Body of pancreas (tissue), 4 donors: ENCODE measurements around the gene GABRP. TPM values are rescaled to one million over a fixed set of nuclear protein-coding genes. Genes with fewer than 3 reads are reported as not detected.

Source experiments
- ATAC-seq: fragments of 150-250 bp; one replicate; pipeline ENCODE4 v1.9.1; 2016
- DNase-seq, 4 donors: peaks; one replicate each; pipeline ENCODE4 v3.0.0-alpha.2; 2019
- H3K27ac ChIP-seq, 4 donors: fragments of 200-600 bp; sonication (generic); 1 replicate in 3 of 4; 2 replicates in 1 of 4; pipeline versions ENCODE4 v1.5.1 to v1.6.1; 2016 to 2019; ENCODE audit warnings: mild to moderate bottlenecking in 1 of 4, mixed read lengths in 1 of 4, moderate library complexity in 1 of 4
- H3K27me3 ChIP-seq, 2 donors: fragments of 200-600 bp; sonication (generic); one replicate each; pipeline ENCODE4 v1.6.0; 2016; ENCODE audit warnings: mild to moderate bottlenecking in 1 of 2
- H3K36me3 ChIP-seq, 2 donors: fragments of 200-600 bp; sonication (generic); replicated peaks in 1 of 2; 2 replicates each; pipeline ENCODE4 v1.5.1; 2016; ENCODE audit warnings: low read depth in 2 of 2; ENCODE audit not compliant: insufficient read depth in 1 of 2
- H3K4me1 ChIP-seq: fragments of 200-600 bp; sonication (generic); one replicate; pipeline ENCODE4 v1.6.0; 2016
- H3K4me3 ChIP-seq, 2 donors: fragments of 200-600 bp; sonication (generic); 1 replicate in 1 of 2; 2 replicates in 1 of 2; pipeline ENCODE4 v1.5.1; 2016 to 2019
- H3K9me3 ChIP-seq, 3 donors: fragments of 200-600 bp; sonication (generic); 1 replicate in 2 of 3; 2 replicates in 1 of 3; pipeline ENCODE4 v1.5.1; 2016
- CTCF ChIP-seq, 7 experiments: fragments of 450-650 bp in 4 of 7; fragments of 200-600 bp in 3 of 7; sonication (generic) in 3 of 7; IDR thresholded peaks; one replicate each; pipeline ENCODE4 v1.5.1; 2016 to 2019; ENCODE audit warnings: antibody characterized with exemption in 7 of 7
- POLR2A ChIP-seq, 3 donors: fragments of 450-650 bp; IDR thresholded peaks; one replicate each; pipeline ENCODE4 v1.6.1; 2016; ENCODE audit warnings: antibody characterized with exemption in 3 of 3, mild to moderate bottlenecking in 2 of 3
- WGBS, 2 donors: methylation state at CpG; one replicate each; pipeline ENCODE4 v1.1.5; 2017; 5-methylcytosine and 5-hydroxymethylcytosine counted together
- intact Hi-C: fragments of 100-400 bp; cut with DNase I; formaldehyde crosslinking; loops from one replicate; pipeline ENCODE4 v1.15.1; 2023
- total RNA-seq, 2 donors: library from RNA; depleted of rRNA; stranded (reverse); fragments of >200 nt; gene quantifications; one replicate each; pipeline ENCODE4 v1.1.0, GENCODE V29; 2016

GABRP gene
- total RNA-seq, 2 donors from 2014 or later: 8.6 TPM; not detected in 1

GRCh38 chr5:170843870-170844269, 60.3 kb downstream of the GABRP start:
- DNase-seq (no peak), ATAC-seq (no peak)
- 59 to 61% methylated on average over 2 of the region's 2 CpGs for WGBS, 2 donors
- intact Hi-C loops: no loop called here
- H3K9me3 ChIP-seq: no peaks in the 10 kb centered on the region
- no peak overlapping the region for H3K27ac ChIP-seq
- H3K27me3 ChIP-seq: no peaks in the 10 kb centered on the region
- H3K4me1 ChIP-seq: no peaks in the 10 kb centered on the region
- TF ChIP-seq POLR2A (IDR thresholded peaks at IDR 0.05) (no peak), CTCF (IDR thresholded peaks at IDR 0.05) (no peak)
- H3K36me3 ChIP-seq: no peaks in the 10 kb centered on the region
- H3K4me3 ChIP-seq: no peak overlapping the region

- H3K27me3 ChIP-seq: no peaks in the 10 kb centered on the region
- no peaks in the 10 kb centered on the region for H3K9me3 ChIP-seq
- no peak overlapping the region for H3K27ac ChIP-seq
- intact Hi-C loops: no loop called here
- no peaks in the 10 kb centered on the region for H3K4me1 ChIP-seq
- DNase-seq (no peak), ATAC-seq (no peak)
- 79 to 91% methylated on average over 2 of the region's 2 CpGs for WGBS, 2 donors
- no peaks in the 10 kb centered on the region for H3K36me3 ChIP-seq
- no peak overlapping the region for H3K4me3 ChIP-seq
- no peak for TF ChIP-seq CTCF (IDR thresholded peaks at IDR 0.05)
Observed at GRCh38 chr5:170844651-170845050, 61.1 kb downstream of the GABRP start.

DNA sequence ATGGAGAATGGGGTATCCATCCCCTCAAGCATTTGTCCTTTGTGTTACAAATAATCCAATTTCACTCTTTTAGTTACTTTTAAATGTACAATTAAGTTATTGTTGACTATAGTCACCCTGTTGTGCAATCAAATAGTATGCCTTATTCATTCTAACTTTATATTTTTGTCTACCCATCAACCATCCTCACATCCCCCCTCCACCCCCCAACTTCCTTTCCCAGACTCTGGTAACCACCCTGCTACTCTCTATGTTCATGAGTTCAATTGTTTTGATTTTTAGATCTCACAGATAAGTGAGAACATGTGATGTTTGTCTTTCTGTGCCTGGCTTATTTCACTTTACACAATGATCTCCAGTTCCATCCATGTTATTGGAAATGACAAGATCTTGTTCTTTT, 62.9 kb downstream of the GABRP start:
- Histone ChIP-seq H3K27ac (no peak overlapping the region), H3K4me3 (no peak overlapping the region), H3K36me3 (no peaks in the 10 kb centered on the region), H3K27me3 (no peaks in the 10 kb centered on the region), H3K9me3 (no peaks in the 10 kb centered on the region), H3K4me1 (no peaks in the 10 kb centered on the region)
- no peak for TF ChIP-seq CTCF (IDR thresholded peaks at IDR 0.05)
- TF ChIP-seq POLR2A (IDR thresholded peaks at IDR 0.05): no peak
- DNase-seq (no peak), ATAC-seq (no peak)
- intact Hi-C loops: no loop called here

DNA sequence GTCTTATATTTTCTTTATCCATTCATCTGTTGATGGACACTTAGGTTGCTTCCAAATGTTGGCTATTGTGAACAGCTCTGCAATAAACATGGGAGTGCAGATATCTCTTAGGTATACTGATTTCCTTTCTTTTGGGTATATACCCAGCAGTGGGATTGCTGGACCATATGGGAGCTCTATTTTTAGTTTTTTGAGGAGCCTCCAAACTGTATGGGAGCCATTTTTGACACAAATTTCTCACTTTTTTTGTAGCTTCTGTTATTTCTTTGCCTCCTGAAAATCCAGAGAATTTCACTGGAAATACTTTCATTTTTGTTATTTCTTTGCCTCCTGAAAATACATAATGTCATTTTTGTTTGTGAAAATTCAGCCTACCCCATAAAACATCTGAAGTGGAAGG, 63.3 kb downstream of the GABRP start:
- no peak for DNase-seq
- Histone ChIP-seq H3K4me3 (no peak overlapping the region), H3K4me1 (no peaks in the 10 kb centered on the region), H3K27ac (no peak overlapping the region), H3K27me3 (no peaks in the 10 kb centered on the region), H3K9me3 (no peaks in the 10 kb centered on the region), H3K36me3 (no peaks in the 10 kb centered on the region)
- TF ChIP-seq CTCF (IDR thresholded peaks at IDR 0.05): no peak
- TF ChIP-seq POLR2A (IDR thresholded peaks at IDR 0.05): no peak
- no peak for ATAC-seq
- intact Hi-C loops: no loop called here

DNA sequence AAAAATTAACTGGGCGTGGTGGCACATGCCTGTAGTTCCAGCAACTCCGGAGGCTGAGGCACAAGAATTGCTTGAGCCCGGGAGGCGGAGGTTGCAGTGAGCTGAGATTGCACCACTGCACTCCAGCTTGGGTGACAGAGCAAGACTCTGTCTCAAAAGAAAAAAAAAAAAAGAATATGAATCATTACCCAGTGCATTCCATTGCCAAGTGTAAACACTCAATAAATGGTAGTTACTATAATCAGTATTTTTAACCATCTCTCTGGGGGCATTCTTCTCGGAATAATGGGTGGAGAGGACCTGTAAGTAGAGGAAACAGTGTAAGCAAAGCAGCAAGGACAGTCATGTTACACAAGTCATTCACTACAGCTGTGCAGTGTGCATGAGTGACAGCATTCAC, 64.5 kb downstream of the GABRP start:
- intact Hi-C loops: no loop called here
- WGBS, 2 donors: 59 to 61% methylated on average over 5 of the region's 5 CpGs
- Histone ChIP-seq H3K4me3 (no peak overlapping the region), H3K27me3 (no peaks in the 10 kb centered on the region), H3K27ac (no peak overlapping the region), H3K4me1 (no peaks in the 10 kb centered on the region), H3K36me3 (no peaks in the 10 kb centered on the region), H3K9me3 (no peaks in the 10 kb centered on the region)
- ATAC-seq: no peak
- no peak for DNase-seq
- no peak for TF ChIP-seq CTCF (IDR thresholded peaks at IDR 0.05)
- TF ChIP-seq POLR2A (IDR thresholded peaks at IDR 0.05): no peak
